ENCODE data around the gene CTNNA3.

The CTNNA3 gene

DNA sequence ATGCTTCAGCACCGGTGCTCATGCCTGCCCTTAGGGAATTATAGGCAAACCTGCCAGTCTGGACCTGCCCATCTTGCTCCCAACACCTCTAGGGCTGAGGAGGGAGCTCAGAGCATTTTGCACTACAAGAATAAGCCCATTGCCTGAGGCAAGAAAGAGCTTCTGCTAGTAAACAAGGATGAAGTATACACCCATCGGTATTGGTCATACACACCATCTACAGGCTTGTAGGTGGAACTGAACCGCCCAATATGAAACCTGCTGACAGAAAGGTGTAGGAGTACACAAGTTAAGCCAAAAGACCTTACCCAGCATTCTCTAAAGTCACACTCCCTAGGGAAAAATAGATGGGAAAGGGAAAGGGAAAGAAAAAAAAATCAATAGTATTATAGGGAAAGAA, 1727.1 kb downstream of the CTNNA3 start:
- no peak for FAIRE-seq

DNA sequence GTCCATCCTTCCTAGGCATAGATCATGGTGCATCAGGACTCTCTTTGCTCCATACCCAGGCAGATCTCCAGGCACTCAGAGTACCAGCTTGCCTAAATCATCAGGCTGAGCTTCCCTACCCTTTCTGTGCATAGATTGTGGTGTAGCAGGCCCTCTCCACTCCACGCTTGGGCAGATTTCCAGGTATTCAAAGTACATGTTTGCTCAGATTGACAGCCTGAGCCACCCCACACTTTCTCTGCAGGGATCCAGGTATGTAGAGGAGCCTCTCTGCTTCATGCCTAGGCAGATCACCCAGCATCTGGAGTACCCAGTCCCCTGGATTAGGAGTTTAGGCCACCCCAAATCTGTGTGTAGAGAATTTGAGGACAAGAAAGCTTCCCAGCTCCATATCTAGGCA, 1727.6 kb downstream of the CTNNA3 start:
- no peak for FAIRE-seq

DNA sequence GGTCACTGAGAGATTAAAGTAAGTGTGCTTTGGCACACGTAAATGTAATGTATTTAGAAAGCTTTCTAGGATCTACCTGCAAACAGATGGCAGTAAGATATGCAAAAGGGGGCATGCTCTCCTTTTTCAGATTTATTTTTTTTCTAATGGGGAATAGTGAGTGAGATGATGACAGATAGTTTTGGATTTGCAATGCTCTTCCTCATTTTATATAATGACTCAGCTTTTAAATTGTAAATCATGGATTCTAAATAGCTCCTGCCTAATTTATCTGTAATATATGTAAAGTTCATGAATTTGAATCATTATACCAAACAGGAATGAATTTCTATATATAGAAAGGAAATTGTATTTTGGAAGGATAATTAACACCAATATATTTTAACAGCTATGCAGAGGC, 1731.8 kb downstream of the CTNNA3 start:
- no peak for FAIRE-seq

DNA sequence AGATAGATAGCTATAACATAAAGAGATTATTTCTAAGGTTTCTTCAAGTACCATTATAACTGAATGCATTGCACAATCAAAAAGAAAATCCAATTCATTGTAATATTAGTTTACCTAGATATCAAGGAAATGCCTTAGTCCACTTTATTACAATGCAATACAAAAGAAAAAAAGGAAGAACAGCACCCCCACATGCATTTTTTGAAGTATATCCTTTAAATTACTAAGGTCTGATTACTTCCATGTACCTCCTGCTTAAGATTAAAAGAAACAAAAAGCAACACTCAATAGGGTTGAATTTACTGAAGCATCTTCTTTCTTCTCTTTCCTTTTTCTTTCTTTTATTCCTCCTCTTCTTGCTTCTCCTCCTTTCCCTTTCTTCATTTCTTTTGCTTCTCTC, 1743.9 kb downstream of the CTNNA3 start:
- FAIRE-seq, result no peak

DNA sequence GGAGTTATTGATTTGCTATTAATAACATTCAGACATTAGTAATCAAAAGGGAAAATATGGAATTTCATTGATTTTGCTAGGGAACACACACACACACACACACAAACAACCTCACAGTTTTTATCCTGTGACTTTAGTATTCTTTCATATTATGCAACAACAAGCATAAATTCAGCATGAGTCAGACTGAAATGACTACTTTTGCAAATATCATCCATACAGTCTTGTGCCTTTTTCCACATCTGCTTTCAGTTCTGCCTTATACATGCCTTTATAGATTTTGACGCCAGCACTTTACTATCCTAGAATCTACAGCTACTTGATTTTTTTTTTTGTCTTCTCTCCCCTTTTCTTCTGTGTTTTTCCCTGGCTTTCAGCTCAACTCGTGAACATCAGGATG, 1745.9 kb downstream of the CTNNA3 start:
- no peak for FAIRE-seq

DNA sequence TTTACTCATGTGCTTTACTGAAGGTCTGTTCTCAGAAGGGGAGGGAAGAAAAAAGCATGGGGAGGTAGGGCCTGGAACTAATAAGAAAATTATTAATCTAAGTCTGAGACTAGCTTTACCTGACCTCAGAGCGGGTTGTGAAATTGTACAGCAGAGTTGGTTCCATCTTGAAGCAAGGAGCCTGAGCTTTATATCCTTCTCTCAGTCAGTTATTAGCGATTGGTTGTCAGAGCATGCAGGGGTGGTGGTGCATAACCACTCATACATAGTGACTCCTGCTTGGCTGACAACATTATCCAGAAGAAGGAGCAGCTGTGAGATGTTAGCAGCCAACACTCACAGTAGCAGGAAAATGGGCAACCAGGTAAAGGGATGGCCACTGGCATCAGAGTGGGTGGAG, 1746.5 kb downstream of the CTNNA3 start:
- FAIRE-seq, result no peak

DNA sequence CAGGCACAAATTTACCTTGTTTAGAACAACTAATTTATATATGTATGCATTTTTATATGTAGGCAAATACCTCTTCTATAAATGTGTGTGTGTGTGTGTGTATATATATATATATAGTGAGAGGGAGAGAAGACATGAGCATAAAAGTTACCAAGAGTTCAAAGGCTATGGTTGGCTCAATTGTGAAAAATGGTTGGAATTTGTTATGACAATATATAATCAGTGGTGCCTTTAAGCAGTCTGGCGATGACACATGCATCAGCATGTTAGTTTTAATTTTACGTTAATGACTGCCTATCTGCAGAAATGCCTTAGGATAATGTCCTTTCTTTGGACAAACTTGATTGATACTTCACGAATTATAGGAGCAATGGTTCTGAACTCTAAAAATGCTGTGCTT, 1750.9 kb downstream of the CTNNA3 start:
- no peak for FAIRE-seq

DNA sequence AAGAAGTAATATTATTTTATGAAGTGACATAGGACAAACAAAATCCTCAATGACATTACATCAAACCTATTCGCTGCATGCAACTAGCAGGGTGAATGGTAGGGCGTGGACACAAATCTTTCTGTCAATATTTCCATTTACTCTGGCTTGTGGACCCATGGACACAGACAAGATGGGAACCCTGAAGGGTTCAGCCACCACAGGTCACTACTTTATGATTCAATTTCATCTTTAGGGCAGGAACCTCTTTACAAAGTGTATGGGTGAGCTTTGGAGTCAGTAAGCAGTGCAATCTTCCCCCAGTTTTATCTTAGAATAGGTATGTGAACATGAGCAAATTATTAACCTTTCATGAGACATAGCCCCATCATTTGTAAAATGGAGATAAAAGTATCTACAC, 1752.5 kb downstream of the CTNNA3 start:
- no peak for FAIRE-seq

DNA sequence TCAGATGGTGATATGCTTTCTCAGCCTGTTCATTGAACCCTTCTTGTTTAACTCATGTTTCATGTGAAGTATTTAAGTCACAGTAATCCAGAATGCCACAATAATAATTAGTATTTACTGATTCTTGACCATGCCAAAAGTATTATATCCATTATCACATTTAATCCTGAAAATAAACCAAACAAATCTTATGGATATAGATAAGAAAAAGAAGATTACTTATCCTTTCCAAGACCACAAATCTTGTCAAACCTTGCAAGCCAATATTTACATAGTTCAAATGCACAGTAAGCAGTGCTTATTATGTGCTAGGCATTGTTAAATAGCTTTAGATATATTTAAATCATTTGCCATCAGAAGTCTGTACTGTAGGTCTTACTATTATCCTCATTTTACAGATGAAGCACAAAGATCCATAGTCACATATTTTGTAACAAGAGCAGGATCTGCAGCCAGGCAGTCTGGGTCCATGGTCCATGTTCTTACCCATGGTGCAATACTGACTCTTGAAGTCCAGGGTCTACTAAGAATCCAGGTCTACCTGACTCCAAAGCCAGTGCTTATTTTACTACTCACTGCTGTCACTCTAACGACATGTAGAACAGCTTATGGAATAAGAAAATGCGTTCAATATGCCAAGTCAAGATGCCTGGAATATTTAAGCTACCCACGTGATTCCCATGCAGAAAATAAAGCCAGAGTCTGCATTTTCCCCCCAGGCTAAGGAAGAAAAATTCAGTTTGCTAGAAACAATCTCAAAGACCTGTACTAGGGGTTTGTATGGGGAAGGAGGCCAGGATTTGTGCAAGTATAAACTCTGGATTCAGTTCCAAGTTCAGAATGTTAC, 1755.0 kb downstream of the CTNNA3 start:
- FAIRE-seq, result no peak

DNA sequence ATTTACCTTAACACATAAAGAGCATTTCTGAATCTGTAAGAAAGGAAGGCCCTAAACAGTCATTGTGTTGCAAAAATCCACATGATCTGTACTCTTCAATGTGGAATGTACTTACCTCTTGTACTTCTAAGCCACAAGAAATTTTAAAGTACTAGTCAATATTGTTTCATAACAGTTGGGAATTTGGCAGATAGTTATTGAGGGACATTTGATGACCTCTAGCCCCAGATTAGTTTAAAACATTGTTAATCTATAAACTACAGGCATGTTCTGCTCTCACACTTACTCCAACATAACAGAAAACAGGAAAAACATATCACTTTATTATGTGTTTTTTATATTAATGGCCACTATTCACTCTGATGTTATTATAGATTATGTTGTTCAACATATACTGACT, 1755.9 kb downstream of the CTNNA3 start:
- no peak for FAIRE-seq

DNA sequence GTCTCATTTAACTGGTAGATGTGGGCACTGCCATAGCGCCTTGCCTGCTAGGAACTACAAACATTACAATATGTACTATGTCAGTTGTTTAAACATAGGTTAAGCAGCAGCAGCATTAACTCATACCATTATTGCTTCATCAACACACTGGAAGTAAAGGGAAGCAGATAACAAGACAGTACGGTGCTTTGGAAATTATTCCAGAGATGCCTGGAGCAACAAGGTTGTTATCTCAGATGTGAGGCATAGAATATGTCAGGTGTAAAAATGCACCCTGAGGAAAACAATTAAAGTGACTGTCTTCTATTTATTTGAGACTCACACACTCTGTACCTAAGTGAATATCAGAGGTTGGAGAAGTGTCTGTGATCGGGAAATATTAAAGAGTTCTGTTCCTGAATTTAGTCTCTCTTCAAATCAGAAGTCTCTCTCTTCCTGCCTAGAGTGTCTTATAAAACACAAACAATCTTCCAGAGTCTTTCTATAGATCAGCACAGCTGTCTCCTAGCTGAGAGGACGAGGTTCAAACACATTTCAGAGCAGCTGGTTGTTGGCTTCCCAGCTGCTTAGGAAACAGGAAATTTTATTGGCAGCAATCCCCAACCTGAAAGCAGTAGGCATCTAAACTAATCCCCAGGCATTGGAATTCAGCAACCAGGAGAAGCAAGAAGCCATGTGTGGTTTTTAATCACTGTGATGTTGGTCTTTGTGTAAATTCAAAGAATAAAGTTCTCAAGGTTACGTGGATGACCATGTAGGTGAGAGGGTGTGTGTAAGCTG, 1764.5 kb downstream of the CTNNA3 start:
- FAIRE-seq, result no peak

DNA sequence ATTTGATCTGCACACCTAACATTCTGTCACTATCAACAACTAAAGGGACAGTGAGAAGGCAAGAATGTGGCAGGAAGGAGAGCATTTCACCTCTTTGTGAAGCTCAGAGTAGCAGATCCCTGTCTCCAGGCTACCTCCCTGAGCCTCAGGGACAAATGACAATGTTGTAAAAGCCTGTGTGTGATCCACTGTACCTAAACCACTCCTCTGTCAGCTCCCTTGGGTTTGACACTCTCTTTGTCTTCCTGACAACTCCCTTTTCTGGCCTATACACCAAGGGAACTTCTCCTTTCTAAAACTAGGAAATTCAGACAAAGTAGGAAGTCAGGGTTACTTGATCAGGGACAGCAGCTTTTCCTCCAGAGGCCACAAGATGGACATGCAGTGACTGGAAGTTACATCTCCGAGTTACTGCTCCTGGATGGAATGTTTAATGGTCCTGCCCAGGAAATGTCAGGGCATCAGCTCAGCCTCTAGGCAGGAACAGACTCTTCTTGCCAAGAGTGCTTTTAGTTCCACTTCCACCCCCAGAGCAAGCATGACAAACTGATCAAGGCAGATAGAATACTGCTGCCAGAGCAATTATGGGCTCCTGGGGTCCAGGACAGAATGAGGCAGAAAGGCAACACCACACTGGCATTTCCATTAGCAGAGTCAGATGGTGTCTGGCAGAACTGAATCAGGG, 1784.7 kb downstream of the CTNNA3 start:
- FAIRE-seq, result no peak

DNA sequence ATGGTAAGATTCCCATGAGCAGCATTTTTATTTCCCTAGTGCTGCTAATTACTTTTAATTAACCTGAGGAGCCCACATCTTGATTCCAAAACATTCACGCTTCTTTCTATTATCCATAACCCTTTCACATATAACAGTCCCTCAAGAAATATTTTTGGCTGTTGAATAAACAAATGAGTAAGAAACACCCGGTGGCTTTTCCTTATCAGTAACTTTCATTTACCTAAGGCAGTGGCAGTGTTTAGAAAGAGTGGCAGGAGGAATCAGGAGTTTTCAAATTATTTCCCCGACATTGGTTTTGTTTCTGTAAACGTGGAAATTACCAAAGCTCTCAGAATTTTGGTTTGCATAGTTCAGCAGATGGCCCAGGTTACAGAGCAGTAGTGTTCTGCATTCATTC, 1785.8 kb downstream of the CTNNA3 start:
- FAIRE-seq, result no peak

DNA sequence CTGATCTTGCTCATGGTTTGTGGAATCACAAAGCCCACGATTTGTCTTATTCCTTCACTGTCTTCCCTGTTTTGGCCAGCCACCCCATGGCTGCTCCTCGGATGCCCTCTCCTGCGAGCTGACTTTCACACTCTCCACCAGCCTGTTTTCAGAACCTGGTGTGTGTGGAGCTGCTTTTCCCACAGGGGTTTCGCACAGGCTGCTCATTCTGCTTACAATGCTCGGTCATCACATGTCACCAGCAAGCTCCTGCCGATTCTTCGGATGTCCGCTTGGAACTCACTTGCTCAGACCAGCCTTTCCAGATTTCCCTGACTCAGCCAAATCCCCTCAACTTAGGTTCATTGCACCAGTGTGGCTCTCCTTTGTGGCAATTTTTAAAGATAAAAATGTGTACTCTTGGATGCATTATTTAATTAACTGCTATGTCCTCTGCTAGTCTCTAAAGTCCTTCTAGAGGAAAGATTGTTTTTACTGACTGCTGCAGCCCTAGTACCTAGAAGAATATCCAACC, 1788.7 kb downstream of the CTNNA3 start:
- FAIRE-seq, result no peak

DNA sequence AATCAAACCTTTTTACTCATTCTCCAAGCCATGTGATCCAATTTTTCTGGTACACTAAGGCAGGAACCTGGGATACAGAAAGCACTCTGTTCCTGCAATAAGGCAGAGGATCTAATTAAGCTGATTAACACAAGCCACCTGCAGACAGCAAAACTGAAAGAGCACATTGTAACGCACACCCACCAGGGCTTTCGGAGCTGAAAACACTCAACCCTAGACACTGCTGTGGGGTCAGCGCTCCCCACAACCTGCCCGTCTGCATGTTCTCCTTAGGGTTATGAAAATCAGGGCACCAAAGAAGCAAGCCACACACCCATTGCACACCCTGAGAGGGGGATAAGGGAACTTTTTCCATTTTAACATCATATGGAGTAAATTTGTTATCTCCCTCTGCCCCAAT, 1792.4 kb downstream of the CTNNA3 start:
- no peak for FAIRE-seq

DNA sequence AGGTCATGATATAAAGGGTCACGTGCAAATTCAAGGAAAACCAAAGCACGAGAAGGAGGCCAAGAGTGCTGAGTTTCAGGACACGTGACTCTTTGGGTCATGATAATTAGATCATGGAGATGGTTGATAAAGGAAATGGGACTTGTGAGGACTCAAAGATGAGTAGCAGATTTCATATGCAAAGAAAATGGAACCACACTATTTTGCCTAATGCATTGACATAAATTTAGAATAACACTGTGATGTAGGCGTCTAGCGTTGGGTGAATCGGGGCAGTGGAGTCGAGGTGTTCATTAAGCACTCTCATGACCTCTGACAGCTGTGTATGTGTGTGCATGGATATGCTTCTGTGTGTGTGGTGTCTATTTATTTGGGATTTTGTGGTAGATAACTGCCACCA, 1795.7 kb downstream of the CTNNA3 start:
- FAIRE-seq, result no peak

DNA sequence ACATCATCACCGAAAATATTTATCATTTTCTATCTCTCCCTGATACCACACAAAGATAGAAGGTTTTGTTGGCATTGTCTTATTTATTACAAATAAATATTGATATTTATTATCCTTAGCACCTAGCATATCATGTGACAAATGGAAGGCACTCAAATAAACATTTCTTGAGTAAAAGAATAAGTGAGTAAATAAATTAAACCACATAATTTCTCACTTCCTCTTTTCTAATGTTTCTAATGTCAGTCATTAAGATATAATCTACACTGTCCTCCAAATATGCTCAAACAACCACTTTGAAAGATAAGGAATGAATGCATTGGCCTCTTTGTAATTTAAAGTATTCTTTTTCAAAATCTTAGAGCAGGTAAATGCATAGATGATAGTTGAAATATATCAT, 1797.9 kb downstream of the CTNNA3 start:
- no peak for FAIRE-seq

DNA sequence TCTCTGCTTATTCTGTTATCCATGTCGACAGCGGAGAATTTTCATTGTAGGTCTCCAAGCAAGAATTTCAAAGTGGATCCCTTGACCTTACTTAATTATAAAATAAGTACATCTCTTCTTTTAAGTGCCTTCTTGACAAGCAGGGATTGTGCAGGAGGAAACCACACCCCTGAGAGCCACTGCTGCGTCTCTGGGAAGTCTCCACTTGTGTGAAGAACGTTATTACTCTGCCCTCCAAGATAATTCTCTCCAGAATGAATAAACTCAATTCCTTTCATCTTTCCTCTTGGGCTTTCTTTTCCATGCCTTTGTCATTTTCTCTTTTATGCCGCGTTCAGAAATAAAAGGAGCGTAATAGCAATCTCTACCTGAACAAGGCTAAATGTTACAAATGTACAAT, 1801.0 kb downstream of the CTNNA3 start:
- no peak for FAIRE-seq

DNA sequence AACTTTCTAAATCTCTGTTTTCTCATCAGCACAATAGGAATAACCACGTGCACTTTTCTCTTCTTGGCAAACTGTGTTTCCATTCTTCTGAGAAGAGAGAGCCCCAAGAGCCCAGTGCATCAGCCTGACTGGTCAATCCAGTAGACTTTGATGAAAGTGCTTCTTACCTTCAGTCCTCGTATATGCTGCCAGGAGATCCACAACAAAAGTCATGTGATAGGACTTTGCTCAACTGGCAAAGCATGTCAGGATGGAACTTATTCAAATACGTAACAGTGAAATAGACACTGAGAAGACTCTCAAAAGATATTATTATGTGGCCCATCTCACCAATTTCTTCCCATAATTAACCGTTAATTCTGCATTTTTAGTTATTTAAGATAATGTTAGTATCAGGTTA, 1801.6 kb downstream of the CTNNA3 start:
- no peak for FAIRE-seq

DNA sequence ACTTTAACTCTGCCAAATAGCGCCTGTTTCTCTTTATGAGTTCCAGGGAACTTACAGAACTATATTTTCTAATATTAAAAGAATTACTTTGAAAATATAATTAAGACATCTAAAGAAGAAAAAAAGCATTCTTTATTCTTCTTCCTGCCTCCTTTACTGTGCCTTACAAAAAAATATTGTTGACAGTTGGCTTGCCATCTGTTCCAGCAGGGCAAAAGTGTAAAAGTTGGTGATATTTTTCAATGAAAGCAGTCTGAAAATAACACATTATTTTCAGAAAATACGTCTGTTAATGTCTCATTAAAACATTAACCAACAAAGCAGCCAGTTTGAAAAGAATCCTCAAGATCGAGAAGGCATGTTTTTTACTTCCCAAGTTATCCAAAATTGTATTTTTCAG, 1802.3 kb downstream of the CTNNA3 start:
- FAIRE-seq, result no peak

DNA sequence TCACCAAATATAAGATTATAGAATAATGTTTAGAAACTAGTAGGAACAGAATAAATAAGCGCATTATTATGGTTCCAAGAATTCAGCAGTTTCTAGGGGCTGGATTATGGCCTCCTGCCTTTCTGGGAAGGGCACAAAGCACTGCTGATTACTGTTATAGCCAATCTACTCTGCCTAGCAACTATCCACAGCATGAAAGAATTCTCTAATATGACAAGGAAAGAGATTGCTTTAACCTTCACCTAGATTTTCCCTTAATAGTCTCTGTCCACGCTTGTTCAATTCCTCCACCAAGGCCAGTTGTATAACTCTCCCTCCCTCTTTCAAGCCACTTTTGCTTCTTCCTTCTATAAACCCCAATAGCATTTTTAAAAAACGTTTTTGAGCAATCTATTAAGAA, 1803.7 kb downstream of the CTNNA3 start:
- no peak for FAIRE-seq

DNA sequence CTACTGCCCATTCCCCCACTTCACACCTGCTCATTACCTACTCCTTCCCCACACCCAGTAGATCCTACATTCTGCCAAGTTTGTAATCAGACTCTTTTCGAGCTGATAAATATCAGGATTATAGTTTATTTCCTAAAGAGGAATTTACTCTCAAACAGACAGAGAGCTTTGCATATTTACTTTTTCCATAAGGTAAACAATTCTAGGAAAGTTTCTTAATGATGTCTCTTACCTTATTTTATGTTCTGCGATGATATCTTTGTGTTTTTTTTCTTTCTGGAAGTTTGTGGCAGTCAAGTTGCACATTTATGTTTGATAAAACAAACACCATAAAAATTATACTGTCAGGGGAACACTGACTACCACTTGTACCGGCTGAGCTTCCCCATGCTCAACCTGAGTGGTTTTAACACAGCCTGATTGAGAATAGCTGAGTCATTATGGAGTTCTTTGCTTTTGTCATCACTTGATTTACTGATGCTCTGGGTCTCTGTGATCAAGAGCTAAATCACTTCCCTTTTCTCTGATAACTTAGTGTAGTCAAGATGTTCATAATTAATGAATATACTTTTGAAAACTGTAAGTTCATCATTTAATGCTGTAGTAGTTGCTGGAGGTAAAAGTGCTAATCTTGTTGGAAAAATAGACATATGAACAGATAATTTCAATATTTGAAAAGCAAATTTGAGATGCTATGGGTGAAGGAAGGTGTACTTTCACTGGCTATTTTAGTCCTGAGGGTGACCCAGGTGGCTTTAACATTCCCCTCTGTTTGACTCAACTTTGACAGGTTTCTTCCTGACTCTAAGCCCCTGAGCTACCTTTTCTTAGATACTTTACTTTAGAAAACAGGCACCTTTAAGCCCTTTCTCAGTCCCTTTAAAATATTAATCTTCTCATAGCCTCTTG, 1804.7 kb downstream of the CTNNA3 start:
- FAIRE-seq, result no peak

DNA sequence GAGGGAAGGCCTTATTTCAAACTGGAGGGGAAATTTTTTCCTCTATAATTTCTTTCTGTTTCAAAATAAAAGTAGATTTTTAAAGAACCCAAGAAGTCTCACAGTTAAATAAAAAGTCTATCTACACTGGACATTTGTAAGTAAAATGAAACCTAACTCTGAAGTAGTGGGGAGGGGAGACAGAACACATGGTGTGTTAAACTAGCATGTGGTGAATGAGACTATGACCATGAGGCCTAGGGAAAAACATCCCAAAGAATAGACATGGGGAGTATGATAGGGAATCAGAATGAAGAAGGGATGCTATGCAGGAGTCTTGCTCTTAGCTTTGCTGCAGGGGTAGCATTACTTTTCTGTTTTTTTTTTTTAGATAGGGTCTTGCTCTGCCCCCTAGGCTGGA, 1831.5 kb downstream of the CTNNA3 start:
- no peak for FAIRE-seq
